WI38 (cell line): Measurements from ENCODE around the gene USB1.

Experiments used
- H3K4me3 ChIP-seq: 2 replicates; pipeline ENCODE4 v1.5.1; 2011; ENCODE audit warnings: low read depth, mild to moderate bottlenecking, control low read depth, low read length
- TF ChIP-seq, protein P1 (sequence below): IDR thresholded peaks from 2 replicates; pipeline ENCODE4 v1.5.1; 2012; ENCODE audit warnings: low read depth, mild to moderate bottlenecking, control low read depth, low read length

The USB1 gene

DNA sequence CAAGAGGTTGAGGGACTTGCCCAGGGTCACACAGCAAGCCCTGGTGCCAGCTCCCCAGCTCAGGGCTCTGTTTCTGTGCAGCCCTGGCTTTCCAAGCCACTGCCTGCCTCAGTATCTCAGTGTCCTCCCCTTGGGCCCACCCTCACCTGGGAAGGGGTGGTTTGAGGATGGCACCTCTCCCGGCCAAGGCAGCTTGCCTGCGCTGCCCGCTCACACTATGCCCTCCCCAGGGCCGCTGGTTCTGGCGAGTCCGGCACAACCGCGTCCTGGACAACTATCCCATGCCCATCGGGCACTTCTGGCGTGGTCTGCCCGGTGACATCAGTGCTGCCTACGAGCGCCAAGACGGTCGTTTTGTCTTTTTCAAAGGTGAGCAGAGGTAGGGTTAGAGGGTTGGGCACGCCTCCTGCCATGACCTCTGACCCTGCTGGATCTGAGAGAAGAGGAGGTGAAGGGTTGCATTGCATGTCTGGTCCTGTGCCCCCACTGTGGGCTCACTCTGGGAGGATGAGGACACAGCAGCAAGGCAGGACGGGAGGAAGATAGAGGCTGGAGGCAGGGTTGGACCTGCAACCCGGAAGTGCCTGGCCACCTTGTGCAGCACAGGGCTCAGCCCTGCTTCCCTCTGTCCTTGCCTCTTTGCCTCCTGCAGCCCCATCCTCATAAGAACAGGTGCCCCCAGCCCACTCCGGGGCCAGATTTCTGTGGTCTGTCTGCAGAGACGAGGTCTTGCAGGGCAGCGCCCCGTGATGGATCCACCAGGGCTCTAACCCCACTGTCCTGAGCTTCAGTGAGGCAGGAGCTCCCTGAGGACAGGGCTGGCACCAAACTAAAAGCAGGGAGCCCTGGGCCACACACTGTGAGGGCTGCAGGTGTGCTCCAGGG is 41.0 kb downstream of the USB1 start:
- H3K4me3 ChIP-seq: no peak overlapping the region
- TF ChIP-seq, protein P1, sequence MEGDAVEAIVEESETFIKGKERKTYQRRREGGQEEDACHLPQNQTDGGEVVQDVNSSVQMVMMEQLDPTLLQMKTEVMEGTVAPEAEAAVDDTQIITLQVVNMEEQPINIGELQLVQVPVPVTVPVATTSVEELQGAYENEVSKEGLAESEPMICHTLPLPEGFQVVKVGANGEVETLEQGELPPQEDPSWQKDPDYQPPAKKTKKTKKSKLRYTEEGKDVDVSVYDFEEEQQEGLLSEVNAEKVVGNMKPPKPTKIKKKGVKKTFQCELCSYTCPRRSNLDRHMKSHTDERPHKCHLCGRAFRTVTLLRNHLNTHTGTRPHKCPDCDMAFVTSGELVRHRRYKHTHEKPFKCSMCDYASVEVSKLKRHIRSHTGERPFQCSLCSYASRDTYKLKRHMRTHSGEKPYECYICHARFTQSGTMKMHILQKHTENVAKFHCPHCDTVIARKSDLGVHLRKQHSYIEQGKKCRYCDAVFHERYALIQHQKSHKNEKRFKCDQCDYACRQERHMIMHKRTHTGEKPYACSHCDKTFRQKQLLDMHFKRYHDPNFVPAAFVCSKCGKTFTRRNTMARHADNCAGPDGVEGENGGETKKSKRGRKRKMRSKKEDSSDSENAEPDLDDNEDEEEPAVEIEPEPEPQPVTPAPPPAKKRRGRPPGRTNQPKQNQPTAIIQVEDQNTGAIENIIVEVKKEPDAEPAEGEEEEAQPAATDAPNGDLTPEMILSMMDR: no peak

DNA sequence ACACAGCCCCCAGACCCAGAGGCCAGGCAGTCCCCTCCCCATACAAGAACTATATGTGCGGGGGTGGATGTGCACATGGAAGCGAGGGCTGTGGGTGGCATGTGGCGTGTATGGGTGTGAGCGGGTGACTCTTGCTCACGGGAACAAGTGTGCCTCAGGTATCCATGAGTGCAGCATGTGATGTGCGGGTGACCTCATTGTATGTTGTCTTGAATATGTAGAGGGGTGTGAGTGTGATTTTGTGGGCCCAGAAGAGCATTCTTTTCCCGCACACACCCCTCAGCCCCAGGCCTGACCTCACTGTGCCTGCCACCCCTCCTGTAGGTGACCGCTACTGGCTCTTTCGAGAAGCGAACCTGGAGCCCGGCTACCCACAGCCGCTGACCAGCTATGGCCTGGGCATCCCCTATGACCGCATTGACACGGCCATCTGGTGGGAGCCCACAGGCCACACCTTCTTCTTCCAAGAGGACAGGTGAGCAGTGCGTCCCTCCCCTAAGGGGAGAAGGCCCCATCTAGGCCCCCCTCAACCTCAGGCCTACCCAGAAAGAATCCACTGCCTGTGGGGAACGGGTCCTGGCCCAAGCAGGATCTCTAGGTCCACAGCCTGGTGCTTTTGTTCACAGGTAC is 41.8 kb downstream of the USB1 start:
- no peak overlapping the region for H3K4me3 ChIP-seq
- TF ChIP-seq, protein P1: no peak

DNA sequence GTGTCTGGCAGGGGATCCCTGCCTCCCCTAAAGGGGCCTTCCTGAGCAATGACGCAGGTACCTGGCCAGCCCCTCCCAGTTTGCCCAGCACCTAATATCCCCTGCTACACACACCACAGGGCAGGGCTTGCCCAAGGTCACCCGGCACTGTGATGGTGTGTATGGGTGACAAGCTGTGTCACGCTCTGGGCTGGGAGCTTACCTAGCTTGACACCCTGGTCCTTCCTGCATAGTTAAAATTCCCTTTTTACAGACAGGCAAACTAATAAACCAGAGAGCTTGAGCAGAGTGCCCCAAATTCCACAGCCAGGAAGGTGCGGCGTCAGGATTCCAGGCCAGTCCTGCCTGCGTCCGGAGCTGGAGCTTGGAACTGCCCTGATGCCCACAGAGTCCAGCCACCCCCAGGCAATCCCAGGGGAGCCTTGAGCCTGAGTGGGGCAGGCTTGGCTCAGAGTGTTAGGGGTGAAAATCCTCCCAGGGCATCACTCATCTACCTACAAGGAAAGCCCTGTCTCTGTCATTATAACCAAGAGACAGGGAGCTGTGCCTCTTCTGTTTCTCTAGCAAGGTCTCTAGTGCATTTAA is 42.5 kb downstream of the USB1 start:
- TF ChIP-seq, protein P1: no peak
- H3K4me3 ChIP-seq: no peak overlapping the region

DNA sequence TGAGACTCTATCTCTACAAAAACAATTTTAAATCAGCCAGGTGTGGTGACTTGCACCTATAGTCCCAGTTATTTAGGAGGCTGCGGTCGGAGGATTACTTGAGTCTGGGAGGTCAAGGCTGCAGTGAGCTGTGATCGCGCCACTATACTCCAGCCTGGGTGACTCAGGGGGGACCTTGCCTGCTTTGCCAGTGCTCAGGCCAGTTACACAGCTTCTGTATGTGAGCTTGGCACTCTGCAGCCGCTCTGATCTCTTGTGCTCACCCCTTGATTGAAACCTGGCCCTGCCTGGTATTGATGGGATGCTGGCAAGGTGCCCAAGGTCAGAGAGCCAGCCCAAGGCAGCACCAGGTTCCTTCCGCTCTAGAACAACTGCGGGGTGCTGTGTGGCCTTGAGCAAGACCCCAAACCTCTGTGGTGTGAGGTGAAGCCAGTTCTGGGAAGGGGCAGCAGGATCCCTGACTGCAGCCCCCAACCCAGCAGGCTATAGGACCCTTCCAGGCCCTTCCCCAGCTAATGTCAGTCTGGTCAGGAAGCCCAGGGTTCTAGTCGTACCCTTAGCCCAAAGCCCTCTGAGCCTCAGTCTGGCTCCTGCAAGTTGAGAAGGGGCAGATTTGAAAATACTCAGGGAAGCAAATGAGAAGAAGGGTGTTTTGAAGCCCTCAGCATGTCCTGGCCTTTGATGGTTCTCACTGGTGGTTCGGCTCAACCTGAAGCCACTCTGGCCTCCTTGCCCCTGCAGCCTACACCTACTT is 43.2 kb downstream of the USB1 start:
- TF ChIP-seq, protein P1: no peak
- H3K4me3 ChIP-seq: no peak overlapping the region

DNA sequence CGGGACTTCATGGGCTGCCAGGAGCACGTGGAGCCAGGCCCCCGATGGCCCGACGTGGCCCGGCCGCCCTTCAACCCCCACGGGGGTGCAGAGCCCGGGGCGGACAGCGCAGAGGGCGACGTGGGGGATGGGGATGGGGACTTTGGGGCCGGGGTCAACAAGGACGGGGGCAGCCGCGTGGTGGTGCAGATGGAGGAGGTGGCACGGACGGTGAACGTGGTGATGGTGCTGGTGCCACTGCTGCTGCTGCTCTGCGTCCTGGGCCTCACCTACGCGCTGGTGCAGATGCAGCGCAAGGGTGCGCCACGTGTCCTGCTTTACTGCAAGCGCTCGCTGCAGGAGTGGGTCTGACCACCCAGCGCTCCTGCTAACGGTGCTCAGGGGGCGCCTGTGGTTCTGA is 43.9 kb downstream of the USB1 start:
- H3K4me3 ChIP-seq: no peak overlapping the region
- TF ChIP-seq, protein P1: no peak

DNA sequence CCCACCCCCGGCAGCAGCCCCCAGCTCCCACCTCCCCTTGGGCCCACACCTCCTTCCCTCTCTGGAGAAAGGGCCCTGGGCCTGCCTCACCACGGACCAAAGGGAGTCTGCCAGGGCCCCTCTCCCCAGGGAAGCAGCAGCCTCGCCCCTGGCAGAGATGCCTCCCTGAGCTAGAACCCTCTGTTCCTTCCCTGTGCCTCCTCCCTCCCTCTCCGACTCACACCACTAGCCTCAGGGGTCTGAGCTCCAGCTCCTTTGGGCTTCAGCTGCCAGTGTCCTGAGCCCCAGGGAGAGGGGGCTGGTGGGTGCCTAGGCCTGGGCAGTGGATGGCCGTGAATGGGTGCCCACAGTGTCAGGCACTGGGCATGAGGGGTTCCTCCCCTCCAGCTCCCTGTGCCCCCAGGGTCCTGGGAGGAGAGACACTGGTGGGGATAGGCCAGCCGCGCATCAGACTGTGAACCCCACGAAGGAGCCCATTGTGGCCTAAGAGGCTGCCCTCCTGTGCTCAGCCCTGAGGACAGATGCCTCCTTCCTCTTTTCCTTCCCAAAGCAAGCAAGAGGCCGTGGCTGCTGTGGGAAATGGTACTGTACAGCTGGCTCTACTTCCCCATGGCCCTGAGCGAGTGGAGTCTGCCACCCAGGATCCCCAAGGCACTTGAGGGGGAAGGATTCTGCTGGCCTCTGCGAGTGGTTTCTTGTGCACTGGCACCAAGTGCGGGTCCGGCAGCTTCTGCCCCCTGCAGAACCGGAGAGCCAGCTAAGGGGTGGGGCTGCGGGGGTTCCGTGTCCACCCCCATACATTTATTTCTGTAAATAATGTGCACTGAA is 45.1 kb downstream of the USB1 start:
- H3K4me3 ChIP-seq: no peak overlapping the region
- TF ChIP-seq, protein P1: no peak
